ELR (cell line): ENCODE data around the gene MMP11.

Experiments
- DNase-seq: peaks from one replicate; pipeline ENCODE4 v3.0.0-alpha.2; 2015; ENCODE audit warnings: low read depth

Gene MMP11

GRCh38 chr22:23831781-23832180, 59.1 kb downstream of the MMP11 start:
- no peak for DNase-seq

- no peak for DNase-seq
Measured at GRCh38 chr22:23832226-23833016, 59.8 kb downstream of the MMP11 start.

- DNase-seq, result no peak
Measured at GRCh38 chr22:23833017-23833751, 60.5 kb downstream of the MMP11 start.
